Keratinocyte (primary cell): ENCODE measurements around the gene BLACAT1. TPM values are rescaled to one million over a fixed set of nuclear protein-coding genes. Genes with fewer than 3 reads are reported as not detected.
A peak's percentile ranks its signal among the peaks of the same experiment; 100 is the strongest.

Experiments
- DNase-seq: peaks from one replicate; pipeline ENCODE4 v3.0.0-alpha.2; 2011; ENCODE audit warnings: low read depth, missing footprints, low spot score
- FAIRE-seq: peaks from 2 replicates; lab custom pipeline; 2011; peaks lifted over from hg19 to GRCh38; lab: Jason Lieb, UNC
- H2AFZ ChIP-seq: 2 replicates; pipeline ENCODE4 v1.6.0; 2012; ENCODE audit warnings: low read length, control low read depth, inconsistent platforms; ENCODE audit not compliant: control insufficient read depth
- H3K27ac ChIP-seq: 2 replicates; pipeline ENCODE4 v1.5.1; 2011; ENCODE audit warnings: low read length; ENCODE audit not compliant: control insufficient read depth, insufficient read depth
- H3K27me3 ChIP-seq: 3 replicates; pipeline ENCODE4 v1.6.0; 2011; ENCODE audit warnings: low read length; ENCODE audit not compliant: control insufficient read depth, insufficient read depth; ENCODE audit errors: extremely low read depth
- H3K36me3 ChIP-seq, 2 experiments: 2 replicates in 1 of 2; 3 replicates in 1 of 2; pipeline ENCODE4 v1.5.1; 2011; ENCODE audit warnings: low read length in 2 of 2, mild to moderate bottlenecking in 1 of 2; ENCODE audit not compliant: control insufficient read depth in 2 of 2, insufficient read depth in 2 of 2; ENCODE audit errors: extremely low read depth in 1 of 2
- H3K4me1 ChIP-seq: 3 replicates; pipeline ENCODE4 v1.5.1; 2011; ENCODE audit warnings: low read length; ENCODE audit not compliant: control insufficient read depth, insufficient read depth; ENCODE audit errors: extremely low read depth
- H3K4me2 ChIP-seq: 3 replicates; pipeline ENCODE4 v1.6.0; 2011; ENCODE audit warnings: low read depth, low read length; ENCODE audit not compliant: control insufficient read depth, insufficient read depth; ENCODE audit errors: extremely low read depth
- H3K4me3 ChIP-seq, 3 experiments: fragments of 200-600 bp in 1 of 3; sonication (generic) in 1 of 3; 2 replicates in 2 of 3; 3 replicates in 1 of 3; pipeline ENCODE4 v1.5.1; 2011 to 2016; ENCODE audit warnings: low read length in 3 of 3, mild to moderate bottlenecking in 3 of 3, control low read depth in 2 of 3, inconsistent platforms in 1 of 3, low read depth in 1 of 3, mixed read lengths in 1 of 3, mixed run types in 1 of 3, moderate library complexity in 1 of 3; ENCODE audit not compliant: control insufficient read depth in 2 of 3, insufficient read depth in 2 of 3; ENCODE audit errors: extremely low read depth in 1 of 3
- H3K79me2 ChIP-seq: 2 replicates; pipeline ENCODE4 v1.6.0; 2012; ENCODE audit warnings: low read length; ENCODE audit not compliant: control insufficient read depth, insufficient read depth
- H3K9ac ChIP-seq: 3 replicates; pipeline ENCODE4 v1.6.0; 2011; ENCODE audit warnings: low read length; ENCODE audit not compliant: control insufficient read depth, insufficient read depth; ENCODE audit errors: extremely low read depth
- H3K9me1 ChIP-seq: 3 replicates; pipeline ENCODE4 v1.6.0; 2011; ENCODE audit warnings: low read length; ENCODE audit not compliant: control insufficient read depth, insufficient read depth; ENCODE audit errors: extremely low read depth
- H3K9me3 ChIP-seq: 2 replicates; pipeline ENCODE4 v1.5.1; 2012; ENCODE audit warnings: low read depth, low read length; ENCODE audit not compliant: control insufficient read depth
- H4K20me1 ChIP-seq: 3 replicates; pipeline ENCODE4 v1.6.0; 2011; ENCODE audit warnings: low read length; ENCODE audit not compliant: control insufficient read depth, insufficient read depth; ENCODE audit errors: extremely low read depth
- CTCF ChIP-seq, 3 experiments: IDR thresholded peaks in 1 of 3; conservative IDR thresholded peaks in 1 of 3; optimal IDR thresholded peaks in 1 of 3; 2 replicates in 2 of 3; 3 replicates in 1 of 3; pipeline versions ENCODE3 to v1.5.1; 2011; ENCODE audit warnings: low read length in 3 of 3, mild to moderate bottlenecking in 3 of 3, moderate library complexity in 2 of 3, control low read depth in 1 of 3, inconsistent platforms in 1 of 3; ENCODE audit not compliant: insufficient read depth in 2 of 3; ENCODE audit errors: extremely low read depth in 1 of 3
- EZH2 ChIP-seq: IDR thresholded peaks from one replicate; pipeline ENCODE4 v1.6.1; 2012; ENCODE audit warnings: inconsistent platforms, mild to moderate bottlenecking, low read length, moderate library complexity
- dilution Hi-C: fragments of 300-500 bp; cut with MboI; formaldehyde crosslinking; loops from one replicate; pipeline ENCODE4 v1.7.0; 2020; ENCODE audit warnings: low sequenced_read_pairs; ENCODE audit not compliant: extremely low pct_ligation_motif_present
- polyA plus RNA-seq, 5 experiments: library from polyadenylated mRNA; depleted of rRNA in 3 of 5; stranded (reverse) in 3 of 5; stranded (forward) in 1 of 5; unstranded in 1 of 5; fragments of >200 nt; gene quantifications; 1 replicate in 1 of 5; 2 replicates in 3 of 5; 3 replicates in 1 of 5; pipeline versions ENCODE4 v1.2.1 to v1.2.3, GENCODE V29; 2011 to 2012; ENCODE audit warnings: missing spikeins in 2 of 5, low read depth in 1 of 5, low replicate concordance in 1 of 5

The BLACAT1 gene
- polyA plus RNA-seq, 1 donor (not counting 4 experiments of a cell fraction or from before 2014, with no cell fraction given): 4.0 TPM

GRCh38 chr1:205441318-205441633 is 14.6 kb downstream of the BLACAT1 start:
- H2AFZ ChIP-seq: no peak overlapping the region
- H3K36me3 ChIP-seq: peaks cover 15 to 17% of the 10 kb centered on the region in 2 experiments
- no peaks in the 10 kb centered on the region for H3K27me3 ChIP-seq
- no peaks in the 10 kb centered on the region for H3K9me3 ChIP-seq
- H3K4me3 ChIP-seq: peak overlapping the region in 1 of 3 experiments; percentile 20
- peak overlapping the region; percentile 31 for H3K9ac ChIP-seq
- no peak for TF ChIP-seq CTCF (optimal IDR thresholded peaks at IDR 0.05 in 1 of 3, IDR thresholded peaks at IDR 0.05 in 1 of 3, conservative IDR thresholded peaks at IDR 0.05 in 1 of 3; ENCODE audit: extremely low read depth in 1 of 3, insufficient read depth in 2 of 3, low read length in 3 of 3)
- TF ChIP-seq EZH2: no peak
- peaks cover 53% of the 10 kb centered on the region for H3K4me1 ChIP-seq
- peak overlapping the region; percentile 46 for H3K4me2 ChIP-seq
- no peak for FAIRE-seq
- peaks cover 22% of the 10 kb centered on the region for H3K79me2 ChIP-seq
- peaks cover 10% of the 10 kb centered on the region for H4K20me1 ChIP-seq
- H3K9me1 ChIP-seq: peaks cover 7% of the 10 kb centered on the region
- peak overlapping the region; percentile 64 for H3K27ac ChIP-seq
- dilution Hi-C loops: no loop called here
- no peak for DNase-seq

GRCh38 chr1:205440476-205441317 is 15.1 kb downstream of the BLACAT1 start:
- FAIRE-seq (peak; percentile 85), DNase-seq (peak; percentile 88)
- H3K79me2 ChIP-seq: peaks cover 16% of the 10 kb centered on the region
- peak overlapping the region; percentile 70 for H3K27ac ChIP-seq
- no peaks in the 10 kb centered on the region for H3K27me3 ChIP-seq
- no peak overlapping the region for H3K4me3 ChIP-seq
- peaks cover 7% of the 10 kb centered on the region for H4K20me1 ChIP-seq
- TF ChIP-seq EZH2 (no peak), CTCF (optimal IDR thresholded peaks at IDR 0.05 in 1 of 3, IDR thresholded peaks at IDR 0.05 in 1 of 3, conservative IDR thresholded peaks at IDR 0.05 in 1 of 3; ENCODE audit: extremely low read depth in 1 of 3, insufficient read depth in 2 of 3, low read length in 3 of 3) (no peak)
- H3K9me3 ChIP-seq: no peaks in the 10 kb centered on the region
- peak overlapping the region; percentile 39 for H3K4me2 ChIP-seq
- peaks cover 11 to 13% of the 10 kb centered on the region in 2 experiments for H3K36me3 ChIP-seq
- dilution Hi-C loops: no loop called here
- peak overlapping the region; percentile 60 for H3K9ac ChIP-seq
- peaks cover 7% of the 10 kb centered on the region for H3K9me1 ChIP-seq
- peaks cover 48% of the 10 kb centered on the region for H3K4me1 ChIP-seq
- H2AFZ ChIP-seq: no peak overlapping the region
